ENCODE measurements around the gene PROX1. TPM values are rescaled to one million over a fixed set of nuclear protein-coding genes. Genes with fewer than 3 reads are reported as not detected.

Gene PROX1
- total RNA-seq, 2 donors from 2014 or later: 1.5 to 3.9 TPM

DNA sequence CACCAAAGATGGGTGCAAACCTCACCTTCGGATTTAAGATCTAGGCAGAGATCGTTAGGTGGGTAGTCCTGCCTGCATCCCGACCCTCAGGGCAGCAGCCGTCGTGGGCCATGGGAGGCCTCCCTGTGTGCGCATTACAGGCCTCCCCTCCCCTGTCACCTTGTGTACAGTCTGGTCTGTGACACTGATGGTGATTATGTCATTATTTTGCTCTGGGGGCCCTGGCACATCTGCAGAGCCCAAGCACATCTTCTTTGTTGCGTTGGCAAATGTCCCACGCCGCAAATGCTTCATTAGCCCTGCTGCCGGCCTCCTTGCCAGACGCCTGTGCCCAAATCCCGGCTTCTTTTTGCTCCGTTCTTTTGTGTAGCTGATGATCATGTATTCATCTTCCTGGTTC lies 31.7 kb downstream of the PROX1 start:
- H3K27ac ChIP-seq (ENCODE audit: low read depth, low read length): no peak overlapping the region
- Mint-ChIP-seq H3K4me3 (no peak overlapping the region), H3K27ac (no peak overlapping the region), H3K9me3 (no peaks in the 10 kb centered on the region), H3K27me3 (ENCODE audit: insufficient read depth) (peaks cover 12% of the 10 kb centered on the region), H3K36me3 (ENCODE audit: low read depth) (no peaks in the 10 kb centered on the region), H3K4me1 (peaks cover 1% of the 10 kb centered on the region)
- DNase-seq: no peak
- H3K9me3 ChIP-seq (ENCODE audit: control insufficient read depth, low read length): no peaks in the 10 kb centered on the region
- H3K9ac ChIP-seq (ENCODE audit: extremely low read depth, low read length, poor library complexity, severe bottlenecking): no peak overlapping the region
- peaks cover 9% of the 10 kb centered on the region for H3K4me1 ChIP-seq (ENCODE audit: control insufficient read depth, insufficient read depth, low read length)
- H3K4me3 ChIP-seq (ENCODE audit: low read length): no peak overlapping the region
- 94% methylated on average over 13 of the region's 13 CpGs for WGBS, 2 experiments (ENCODE audit: insufficient coverage in 1 of 2, insufficient read length in 1 of 2)
- TF ChIP-seq, protein P1, sequence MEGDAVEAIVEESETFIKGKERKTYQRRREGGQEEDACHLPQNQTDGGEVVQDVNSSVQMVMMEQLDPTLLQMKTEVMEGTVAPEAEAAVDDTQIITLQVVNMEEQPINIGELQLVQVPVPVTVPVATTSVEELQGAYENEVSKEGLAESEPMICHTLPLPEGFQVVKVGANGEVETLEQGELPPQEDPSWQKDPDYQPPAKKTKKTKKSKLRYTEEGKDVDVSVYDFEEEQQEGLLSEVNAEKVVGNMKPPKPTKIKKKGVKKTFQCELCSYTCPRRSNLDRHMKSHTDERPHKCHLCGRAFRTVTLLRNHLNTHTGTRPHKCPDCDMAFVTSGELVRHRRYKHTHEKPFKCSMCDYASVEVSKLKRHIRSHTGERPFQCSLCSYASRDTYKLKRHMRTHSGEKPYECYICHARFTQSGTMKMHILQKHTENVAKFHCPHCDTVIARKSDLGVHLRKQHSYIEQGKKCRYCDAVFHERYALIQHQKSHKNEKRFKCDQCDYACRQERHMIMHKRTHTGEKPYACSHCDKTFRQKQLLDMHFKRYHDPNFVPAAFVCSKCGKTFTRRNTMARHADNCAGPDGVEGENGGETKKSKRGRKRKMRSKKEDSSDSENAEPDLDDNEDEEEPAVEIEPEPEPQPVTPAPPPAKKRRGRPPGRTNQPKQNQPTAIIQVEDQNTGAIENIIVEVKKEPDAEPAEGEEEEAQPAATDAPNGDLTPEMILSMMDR (conservative IDR thresholded peaks at IDR 0.05): no peak
- H3K36me3 ChIP-seq (ENCODE audit: control insufficient read depth, insufficient read depth, low read length): no peaks in the 10 kb centered on the region
- no peaks in the 10 kb centered on the region for H3K27me3 ChIP-seq (ENCODE audit: control insufficient read depth, insufficient read depth, low read length, poor library complexity, severe bottlenecking)

DNA sequence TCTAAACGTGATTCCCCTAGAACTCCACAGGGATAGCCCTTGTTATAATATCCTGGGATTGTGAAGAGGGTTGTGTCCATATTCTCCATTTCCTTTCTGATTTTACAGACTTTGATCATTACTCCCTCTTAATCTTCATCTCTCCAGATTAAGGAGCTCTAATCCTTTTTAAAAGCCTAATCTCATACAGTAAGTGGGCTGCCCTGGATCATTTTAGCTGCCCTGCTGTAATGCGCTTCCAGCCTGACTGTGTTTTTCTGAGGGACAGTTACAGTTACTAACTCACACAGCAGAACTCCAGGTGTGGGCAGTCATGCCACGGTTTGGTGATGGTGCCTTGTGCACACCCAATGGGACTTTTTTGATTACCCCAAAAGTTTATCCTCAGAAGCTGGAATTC lies 33.5 kb downstream of the PROX1 start:
- H3K36me3 ChIP-seq (ENCODE audit: control insufficient read depth, insufficient read depth, low read length): no peaks in the 10 kb centered on the region
- H3K4me3 Mint-ChIP-seq: no peak overlapping the region
- DNase-seq: no peak
- H3K36me3 Mint-ChIP-seq (ENCODE audit: low read depth): no peaks in the 10 kb centered on the region
- H3K4me1 ChIP-seq (ENCODE audit: control insufficient read depth, insufficient read depth, low read length): peaks cover 6% of the 10 kb centered on the region
- WGBS, 2 experiments (ENCODE audit: insufficient coverage in 1 of 2, insufficient read length in 1 of 2): 96 to 100% methylated on average over 1 to 3 of the region's 3 CpGs
- H3K27me3 Mint-ChIP-seq (ENCODE audit: insufficient read depth): peaks cover 12% of the 10 kb centered on the region
- no peak overlapping the region for H3K9ac ChIP-seq (ENCODE audit: extremely low read depth, low read length, poor library complexity, severe bottlenecking)
- H3K27ac Mint-ChIP-seq: no peak overlapping the region
- no peak overlapping the region for H3K4me3 ChIP-seq (ENCODE audit: low read length)
- H3K27ac ChIP-seq (ENCODE audit: low read depth, low read length): no peak overlapping the region
- no peaks in the 10 kb centered on the region for H3K4me1 Mint-ChIP-seq
- H3K9me3 ChIP-seq (ENCODE audit: control insufficient read depth, low read length): no peaks in the 10 kb centered on the region
- H3K27me3 ChIP-seq (ENCODE audit: control insufficient read depth, insufficient read depth, low read length, poor library complexity, severe bottlenecking): no peaks in the 10 kb centered on the region
- TF ChIP-seq, protein P1 (conservative IDR thresholded peaks at IDR 0.05): no peak
- H3K9me3 Mint-ChIP-seq: no peaks in the 10 kb centered on the region

DNA sequence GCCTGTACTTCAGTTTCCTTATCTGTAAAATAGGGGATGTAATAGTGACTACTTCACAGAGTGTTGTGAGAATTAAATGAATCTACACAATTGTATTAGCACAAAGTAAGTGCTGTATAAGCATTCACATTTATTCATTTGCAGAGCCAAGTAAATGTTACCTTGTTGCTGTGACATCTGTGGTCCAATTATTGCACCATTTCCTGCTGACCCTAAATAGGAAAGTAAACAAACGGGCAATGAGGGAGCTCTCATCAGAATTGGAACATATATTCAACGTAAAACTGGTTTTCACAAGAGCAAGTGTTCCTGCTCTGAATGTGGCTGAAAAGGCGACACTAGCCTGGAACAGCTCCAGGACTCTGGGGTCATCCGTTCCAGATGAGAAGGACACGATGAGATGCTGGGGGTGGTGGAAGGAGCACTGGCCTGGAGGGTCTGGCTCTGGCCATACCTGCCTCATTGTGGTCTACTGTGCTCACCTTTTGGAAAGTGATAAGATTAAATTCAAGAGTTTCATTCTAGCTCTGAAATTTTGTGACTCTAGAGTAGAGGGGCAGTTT lies 34.5 kb downstream of the PROX1 start:
- peaks cover 9% of the 10 kb centered on the region for H3K4me1 ChIP-seq (ENCODE audit: control insufficient read depth, insufficient read depth, low read length)
- H3K4me3 ChIP-seq (ENCODE audit: low read length): no peak overlapping the region
- no peak overlapping the region for H3K27ac ChIP-seq (ENCODE audit: low read depth, low read length)
- H3K4me1 Mint-ChIP-seq: peaks cover 7% of the 10 kb centered on the region
- 89 to 95% methylated on average over 5 of the region's 5 CpGs for WGBS, 2 experiments (ENCODE audit: insufficient coverage in 1 of 2, insufficient read length in 1 of 2)
- DNase-seq: no peak
- H3K4me3 Mint-ChIP-seq: no peak overlapping the region
- no peaks in the 10 kb centered on the region for H3K27me3 ChIP-seq (ENCODE audit: control insufficient read depth, insufficient read depth, low read length, poor library complexity, severe bottlenecking)
- H3K27ac Mint-ChIP-seq: no peak overlapping the region
- no peaks in the 10 kb centered on the region for H3K36me3 Mint-ChIP-seq (ENCODE audit: low read depth)
- no peaks in the 10 kb centered on the region for H3K9me3 ChIP-seq (ENCODE audit: control insufficient read depth, low read length)
- H3K9me3 Mint-ChIP-seq: no peaks in the 10 kb centered on the region
- TF ChIP-seq, protein P1 (conservative IDR thresholded peaks at IDR 0.05): no peak
- H3K9ac ChIP-seq (ENCODE audit: extremely low read depth, low read length, poor library complexity, severe bottlenecking): no peak overlapping the region
- no peaks in the 10 kb centered on the region for H3K36me3 ChIP-seq (ENCODE audit: control insufficient read depth, insufficient read depth, low read length)
- H3K27me3 Mint-ChIP-seq (ENCODE audit: insufficient read depth): peaks cover 11% of the 10 kb centered on the region

All from endodermal cell (in vitro differentiated cells).